K562 (cell line): Measurements from ENCODE around the gene APCDD1L. TPM values are rescaled to one million over a fixed set of nuclear protein-coding genes. Genes with fewer than 3 reads are reported as not detected.
A peak's percentile ranks its signal among the peaks of the same experiment; 100 is the strongest.
"Not testable (repeated sequence)": the region's sequence is repeated elsewhere in the genome, so short reads cannot be mapped to it uniquely, and the experiment has no call there.

Experiments used
- ATAC-seq: fragments of 200-7000 bp; cut with Tn5 transposase; 3 replicates; pipeline ENCODE4 v1.9.1; 2020; ENCODE audit warnings: moderate library complexity
- BruUV-seq: library from RNA; stranded (reverse); fragments of 400-500 nt; replicated peaks from 2 replicates; lab custom pipeline; 2021; lab: Mats Ljungman, UMichigan
- CTCF ChIA-PET: fragments of 300-600 bp; formaldehyde crosslinking; extraction: SDS; loops from one replicate; lab custom pipeline; 2021; ENCODE audit warnings: low intra/inter-chr PET ratio; lab: Yijun Ruan, JAX
- POLR2A ChIA-PET: fragments of 300-600, 350-650 bp; sonication (Branson Sonifier 250); formaldehyde crosslinking; extraction: SDS; loops from one replicate; lab custom pipeline; 2021; ENCODE audit warnings: antibody characterized with exemption, inconsistent platforms; lab: Yijun Ruan, JAX
- DNase-seq, 4 experiments: peaks; one replicate each; pipeline versions ENCODE4 v3.0.0 to v3.0.0-alpha.2; 2011 to 2018; ENCODE audit warnings: low spot score in 3 of 4, mixed read lengths in 3 of 4; ENCODE audit errors: extremely low read depth in 1 of 4
- FAIRE-seq: peaks from 2 replicates; lab custom pipeline; 2011; peaks lifted over from hg19 to GRCh38; lab: Jason Lieb, UNC
- H2AFZ ChIP-seq: 2 replicates; pipeline ENCODE4 v1.6.0; 2011; ENCODE audit warnings: low read depth, low read length, control low read depth, inconsistent platforms
- H3K27ac ChIP-seq: fragments of 200-600 bp; 3 replicates; pipeline ENCODE4 v1.8.0; 2011; ENCODE audit warnings: low read depth, mild to moderate bottlenecking, control low read depth, inconsistent platforms, low read length, moderate library complexity, mixed read lengths; ENCODE audit errors: extremely low read depth
- H3K27me3 ChIP-seq, 2 experiments: fragments of 300-600 bp in 1 of 2; 2 replicates in 1 of 2; 3 replicates in 1 of 2; pipeline versions ENCODE4 v1.6.0 to v1.8.0; 2011; ENCODE audit warnings: inconsistent platforms in 2 of 2, low read length in 2 of 2, mild to moderate bottlenecking in 1 of 2, mixed read lengths in 1 of 2, moderate library complexity in 1 of 2; ENCODE audit not compliant: control insufficient read depth in 2 of 2, insufficient read depth in 2 of 2
- H3K36me3 ChIP-seq: fragments of 300-600 bp; 3 replicates; pipeline ENCODE4 v1.8.0; 2011; ENCODE audit warnings: mild to moderate bottlenecking, low read length, inconsistent platforms; ENCODE audit not compliant: control insufficient read depth, insufficient read depth
- H3K4me1 ChIP-seq, 2 experiments: fragments of 200-600 bp in 1 of 2; replicated peaks in 1 of 2; 2 replicates in 1 of 2; 3 replicates in 1 of 2; pipeline versions ENCODE4 v1.5.1 to v1.8.0; 2011; ENCODE audit warnings: inconsistent platforms in 2 of 2, low read length in 2 of 2, mild to moderate bottlenecking in 1 of 2, mixed read lengths in 1 of 2, moderate library complexity in 1 of 2; ENCODE audit not compliant: control insufficient read depth in 2 of 2, insufficient read depth in 2 of 2
- H3K4me2 ChIP-seq: 2 replicates; pipeline ENCODE4 v1.6.1; 2011; ENCODE audit warnings: low read length, control low read depth, inconsistent platforms, mixed read lengths; ENCODE audit not compliant: insufficient read depth
- H3K4me3 ChIP-seq: fragments of 200-600 bp; sonication (generic), shearing (Covaris generic); 2 replicates; pipeline ENCODE4 v1.5.1; 2016; ENCODE audit warnings: control low read depth, inconsistent platforms
- H3K79me2 ChIP-seq: fragments of 200-600 bp; 3 replicates; pipeline ENCODE4 v1.8.0; 2011; ENCODE audit warnings: low read length, inconsistent platforms; ENCODE audit not compliant: control insufficient read depth, insufficient read depth
- H3K9ac ChIP-seq, 2 experiments: 2 replicates each; pipeline versions ENCODE4 v1.6.0 to v1.6.1; 2011; ENCODE audit warnings: low read depth in 2 of 2, low read length in 2 of 2, control low read depth in 1 of 2, inconsistent platforms in 1 of 2, mild to moderate bottlenecking in 1 of 2, mixed read lengths in 1 of 2; ENCODE audit not compliant: insufficient read depth in 1 of 2
- H3K9me1 ChIP-seq: one replicate; pipeline ENCODE4 v1.6.0; 2011; ENCODE audit warnings: inconsistent platforms, mild to moderate bottlenecking, low read length, moderate library complexity; ENCODE audit not compliant: control insufficient read depth, insufficient read depth
- H3K9me3 ChIP-seq: replicated peaks from 2 replicates; pipeline ENCODE4 v1.5.1; 2011; ENCODE audit warnings: low read depth, low read length, inconsistent platforms; ENCODE audit not compliant: control insufficient read depth, insufficient read depth
- H4K20me1 ChIP-seq: replicated peaks from 2 replicates; pipeline ENCODE4 v1.6.1; 2011; ENCODE audit warnings: low read length, inconsistent platforms, mixed read lengths; ENCODE audit not compliant: control insufficient read depth, insufficient read depth
- FOS ChIP-seq: IDR thresholded peaks from 3 replicates; pipeline ENCODE4 v1.6.1; 2011; ENCODE audit not compliant: insufficient read length; ENCODE audit errors: extremely low read depth
- FOSL1 ChIP-seq: fragments of 200-800 bp; sonication (Bioruptor generic); conservative IDR thresholded peaks from 2 replicates; pipeline ENCODE4 v1.6.1; 2016; ENCODE audit warnings: missing genetic modification characterization, missing compliant biosample characterization
- JUN ChIP-seq, 2 experiments: sonication (generic) in 1 of 2; formaldehyde crosslinking in 1 of 2; IDR thresholded peaks; 2 replicates each; pipeline versions ENCODE4 v1.6.1 to v1.8.0; 2012 to 2022; ENCODE audit warnings: borderline replicate concordance in 2 of 2, mild to moderate bottlenecking in 2 of 2, improper control_type of control experiment in 1 of 2, low read depth in 1 of 2, low read length in 1 of 2, missing genetic modification reagents in 1 of 2
- JUND ChIP-seq, 2 experiments: IDR thresholded peaks; 2 replicates in 1 of 2; 3 replicates in 1 of 2; pipeline ENCODE4 v1.6.1; 2011; ENCODE audit warnings: borderline replicate concordance in 2 of 2, low read depth in 2 of 2, low read length in 2 of 2, improper control_type of control experiment in 1 of 2, missing biosample characterization in 1 of 2, missing genetic modification characterization in 1 of 2, missing genetic modification reagents in 1 of 2
- MAFK ChIP-seq: IDR thresholded peaks from 2 replicates; pipeline ENCODE4 v1.6.1; 2011; ENCODE audit warnings: low read length, improper control_type of control experiment
- MEIS2 ChIP-seq: fragments of 450-650 bp; IDR thresholded peaks from 2 replicates; pipeline ENCODE4 v1.6.1; 2014; ENCODE audit warnings: mild to moderate bottlenecking; ENCODE audit not compliant: partially characterized antibody
- NEUROD1 ChIP-seq: fragments of 150-350 bp; IDR thresholded peaks from 2 replicates; pipeline ENCODE4 v1.6.1; 2014; ENCODE audit warnings: borderline replicate concordance, low read length, low read depth; ENCODE audit not compliant: partially characterized antibody
- NFE2 ChIP-seq: IDR thresholded peaks from 2 replicates; pipeline ENCODE4 v1.6.1; 2014; ENCODE audit warnings: antibody characterized with exemption, low read depth
- ZBTB7A ChIP-seq: IDR thresholded peaks from 2 replicates; pipeline ENCODE4 v1.6.1; 2011; ENCODE audit warnings: low read depth, mild to moderate bottlenecking, low read length, moderate library complexity, borderline replicate concordance; ENCODE audit not compliant: control insufficient read depth
- whole genome bisulfite sequencing: fragments of 100-300 bp; shearing (Covaris generic); methylation state at CpG from one replicate; pipeline ENCODE4 v1.1.6; 2016; ENCODE audit warnings: low coverage, mixed read lengths; ENCODE audit not compliant: insufficient coverage; ENCODE audit errors: missing lambda C conversion rate; 5-methylcytosine and 5-hydroxymethylcytosine counted together
- in situ Hi-C: fragments of 300-500 bp; cut with MboI; formaldehyde crosslinking; loops from 4 replicates; pipeline ENCODE4 v1.15.0; 2018; ENCODE audit warnings: inconsistent platforms, mixed read lengths
- intact Hi-C: fragments of 100-400 bp; cut with micrococcal nuclease; formaldehyde crosslinking; loops from 2 replicates; pipeline ENCODE4 v1.14.2; 2022
- polyA plus RNA-seq, 8 experiments: library from polyadenylated mRNA; depleted of rRNA in 4 of 8; stranded (reverse) in 5 of 8; unstranded in 3 of 8; fragments of >200 nt; fragmentation: Nextera tagmentation in 2 of 8; fragmentation: Illumina TruSeq in 1 of 8; extraction: Ambion mirVana in 2 of 8; extraction: Trizol in 1 of 8; gene quantifications; 2 replicates each; pipeline versions ENCODE4 v1.2.1 to v1.2.3, GENCODE V29; 2011 to 2014; ENCODE audit warnings: inconsistent platforms in 1 of 8, missing spikeins in 1 of 8
- total RNA-seq, 7 experiments: library from RNA; depleted of rRNA in 6 of 7; stranded (reverse); fragments of >200 nt in 6 of 7; fragmentation: Illumina TruSeq in 2 of 7; extraction: Trizol in 2 of 7; gene quantifications; 2 replicates each; pipeline versions ENCODE4 v1.2.1 to v1.2.3, GENCODE V29; 2011 to 2021; ENCODE audit warnings: low replicate concordance in 1 of 7
- TF ChIP-seq, protein P1 (sequence below), 2 experiments: fragments of 450-650 bp in 1 of 2; sonication (generic) in 1 of 2; formaldehyde crosslinking in 1 of 2; IDR thresholded peaks in 1 of 2; conservative IDR thresholded peaks in 1 of 2; 2 replicates each; pipeline versions ENCODE4 v1.6.1 to v1.8.1; 2016 to 2023; ENCODE audit warnings: mild to moderate bottlenecking in 2 of 2, moderate library complexity in 2 of 2, inconsistent platforms in 1 of 2, missing genetic modification reagents in 1 of 2
- TF ChIP-seq, protein P2 (sequence below): fragments of 200-800 bp; sonication (Bioruptor generic); IDR thresholded peaks from 2 replicates; pipeline ENCODE4 v1.6.1; 2017; ENCODE audit warnings: missing genetic modification characterization, missing compliant biosample characterization

The APCDD1L gene
- total and polyA plus RNA-seq, 9 of the 15 experiments (the other 6 are each of a cell fraction or from before 2014, with no cell fraction given): not detected

GRCh38 chr20:58542034-58542410, 26.8 kb upstream of the APCDD1L start:
- H3K9me1 ChIP-seq; H3K4me3 ChIP-seq; H3K9me3 ChIP-seq; BruUV-seq; intact Hi-C loops; H2AFZ ChIP-seq; H3K79me2 ChIP-seq; in situ Hi-C loops; H4K20me1 ChIP-seq; CTCF ChIA-PET; H3K36me3 ChIP-seq; TF ChIP-seq JUN (CRISPR knock-in tag; IDR thresholded peaks at IDR 0.05; ENCODE audit: borderline replicate concordance): not testable (repeated sequence)
- Histone ChIP-seq H3K27ac (peak overlapping the region; percentile 78; the same call in 2 of the 3 replicates), H3K27me3 (peaks cover 3 to 12% of the 10 kb centered on the region in 2 experiments; a peak in 2 of 5 replicates), H3K4me2 (peak overlapping the region; percentile 17; the same call in 1 of the 2 replicates), H3K9ac (peak overlapping the region in 1 of 2 experiments; percentile 46; a peak in 1 of 4 replicates), H3K4me1 (peaks cover 10 to 19% of the 10 kb centered on the region in 2 experiments)
- no CpG with 5 or more reads among the region's 6 CpGs for WGBS
- FAIRE-seq (peak; percentile 60), DNase-seq (peak; percentile 17 to 60 (median 22)), ATAC-seq (peak; percentile 45; the same call in 1 of the 3 replicates)
- POLR2A ChIA-PET: interaction anchor here (0.8 kb wide), 1 partner anchor 13 kb away, joined by 6 read pairs; no protein-coding TSS in a partner anchor
- TF ChIP-seq MEIS2 (peak; percentile 2), NFE2 (peak; percentile 50), FOS (peak; percentile 46), FOSL1 (peak; percentile 99; the same call in 1 of the 2 replicates), MAFK (peak; percentile 8; the same call in 1 of the 2 replicates), ZBTB7A (peak; percentile 59; the same call in 1 of the 2 replicates), NEUROD1 (peak; percentile 34), JUN (IDR thresholded peaks at IDR 0.05; ENCODE audit: borderline replicate concordance, low read depth, low read length) (peak; percentile 88), JUND (IDR thresholded peaks at IDR 0.05; ENCODE audit: borderline replicate concordance, low read depth, low read length) (peak; percentile 84), JUND (tag; IDR thresholded peaks at IDR 0.05; ENCODE audit: borderline replicate concordance, low read depth, low read length) (peak; percentile 69; the same call in 1 of the 3 replicates)
- TF ChIP-seq, protein P1, sequence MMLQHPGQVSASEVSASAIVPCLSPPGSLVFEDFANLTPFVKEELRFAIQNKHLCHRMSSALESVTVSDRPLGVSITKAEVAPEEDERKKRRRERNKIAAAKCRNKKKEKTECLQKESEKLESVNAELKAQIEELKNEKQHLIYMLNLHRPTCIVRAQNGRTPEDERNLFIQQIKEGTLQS (IDR thresholded peaks at IDR 0.05): peak; percentile 68
- TF ChIP-seq, protein P1 (CRISPR knock-in tag; conservative IDR thresholded peaks at IDR 0.05): not testable (repeated sequence)
- TF ChIP-seq, protein P2, sequence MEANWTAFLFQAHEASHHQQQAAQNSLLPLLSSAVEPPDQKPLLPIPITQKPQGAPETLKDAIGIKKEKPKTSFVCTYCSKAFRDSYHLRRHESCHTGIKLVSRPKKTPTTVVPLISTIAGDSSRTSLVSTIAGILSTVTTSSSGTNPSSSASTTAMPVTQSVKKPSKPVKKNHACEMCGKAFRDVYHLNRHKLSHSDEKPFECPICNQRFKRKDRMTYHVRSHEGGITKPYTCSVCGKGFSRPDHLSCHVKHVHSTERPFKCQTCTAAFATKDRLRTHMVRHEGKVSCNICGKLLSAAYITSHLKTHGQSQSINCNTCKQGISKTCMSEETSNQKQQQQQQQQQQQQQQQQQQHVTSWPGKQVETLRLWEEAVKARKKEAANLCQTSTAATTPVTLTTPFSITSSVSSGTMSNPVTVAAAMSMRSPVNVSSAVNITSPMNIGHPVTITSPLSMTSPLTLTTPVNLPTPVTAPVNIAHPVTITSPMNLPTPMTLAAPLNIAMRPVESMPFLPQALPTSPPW (CRISPR knock-in tag): peak; percentile 29; the same call in 1 of the 2 replicates
